ENCODE results near the gene IFNA14. TPM values are rescaled to one million over a fixed set of nuclear protein-coding genes. Genes with fewer than 3 reads are reported as not detected.

IFNA14 gene
- not detected in 2 replicates for total RNA-seq

GRCh38 chr9:21239911-21240310 lies at the start of gene IFNA14:
IFNA14 (minus strand) TSS chr9:21240005; CDS start chr9:21239935, 70 bp downstream.

GRCh38 chr9:21228122-21228521 lies 11.7 kb downstream of the IFNA14 start, which contains the start of gene IFNA17:
IFNA17 (minus strand) TSS chr9:21228222; CDS start chr9:21228173, 49 bp downstream.

DNA sequence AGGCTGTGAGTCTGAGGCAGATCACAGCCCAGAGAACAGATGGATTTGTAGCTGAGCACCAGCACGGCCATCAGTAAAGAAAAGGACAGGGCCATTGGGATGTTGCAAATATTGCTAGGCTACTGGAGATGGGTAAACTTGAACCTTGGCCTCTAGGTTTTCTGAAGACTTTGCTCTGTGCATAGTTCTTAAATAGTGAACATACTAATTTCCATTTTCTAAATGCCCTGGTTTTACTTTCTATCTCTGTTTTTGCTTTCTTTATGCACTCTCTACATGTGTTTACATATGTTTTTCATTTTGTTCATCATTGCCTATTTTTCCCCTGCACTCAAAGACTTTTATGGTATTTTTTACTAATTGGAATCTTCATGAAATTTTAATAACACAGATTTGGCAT lies 22.6 kb downstream of the IFNA14 start, which contains the start of gene IFNA16:
Gene IFNA16, minus strand, starts transcription at position 101 of the 400 bp plus-strand sequence. Its CDS starts 6 bp downstream, at position 95.

DNA sequence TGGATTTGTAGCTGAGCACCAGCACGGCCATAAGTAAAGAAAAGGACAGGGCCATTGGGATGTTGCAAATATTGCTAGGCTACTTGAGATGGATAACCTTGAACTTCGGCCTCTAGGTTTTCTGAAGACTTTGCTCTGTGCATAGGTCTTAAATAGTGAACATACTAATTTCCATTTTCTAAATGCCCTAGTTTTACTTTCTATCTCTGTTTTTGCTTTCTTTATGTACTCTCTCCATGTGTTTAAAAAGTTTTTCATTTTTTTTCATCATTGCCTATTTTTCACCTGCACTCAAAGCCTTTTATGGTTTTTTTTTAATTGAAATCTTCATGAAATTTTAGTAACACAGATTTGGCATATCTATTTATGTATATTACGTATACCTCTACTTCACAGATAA lies 32.8 kb downstream of the IFNA14 start, which contains the start of gene IFNA10:
Gene IFNA10, minus strand, starts transcription at position 101 of the 400 bp plus-strand sequence. Its CDS starts 46 bp downstream, at position 55.

DNA sequence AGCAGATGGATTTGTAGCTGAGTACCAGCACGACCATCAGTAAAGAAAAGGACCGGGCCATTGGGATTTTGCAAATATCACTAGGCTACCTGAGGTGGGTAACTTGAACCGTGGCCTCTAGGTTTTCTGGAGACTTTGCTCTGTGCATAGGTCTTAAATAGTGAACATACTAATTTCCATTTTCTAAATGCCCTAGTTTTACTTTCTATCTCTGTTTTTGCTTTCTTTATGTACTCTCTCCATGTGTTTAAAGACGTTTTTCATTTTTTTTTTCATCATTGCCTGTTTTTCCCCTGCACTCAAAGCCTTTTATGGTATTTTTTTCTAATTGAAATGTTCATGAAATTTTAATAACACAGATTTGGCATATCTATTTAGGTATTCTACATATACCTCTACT lies 37.7 kb downstream of the IFNA14 start, which contains the start of gene IFNA7:
Gene IFNA7, minus strand, starts transcription at position 101 of the 400 bp plus-strand sequence. Its CDS starts 40 bp downstream, at position 61.

Other genes with a start within 250 kb of the IFNA14 start
- 3.7 and 7.1 TPM in 2 replicates for gene HACD4, start 208.4 kb downstream of the IFNA14 start, total RNA-seq
- not detected in 2 replicates for gene IFNB1, start 162.1 kb downstream of the IFNA14 start, total RNA-seq
- not detected in 2 replicates for gene IFNW1, start 98.2 kb downstream of the IFNA14 start, total RNA-seq
- not detected in 2 replicates for gene IFNA21, start 73.3 kb downstream of the IFNA14 start, total RNA-seq
- not detected in 2 replicates for gene IFNA4, start 52.4 kb downstream of the IFNA14 start, total RNA-seq
- gene IFNA7, start 37.8 kb downstream of the IFNA14 start, total RNA-seq: not detected in 2 replicates
- not detected in 2 replicates for gene IFNA10, start 32.9 kb downstream of the IFNA14 start, total RNA-seq
- not detected in 2 replicates for gene IFNA16, start 22.7 kb downstream of the IFNA14 start, total RNA-seq
- gene IFNA17, start 11.8 kb downstream of the IFNA14 start, total RNA-seq: not detected in 2 replicates
- gene IFNA5, start 65.3 kb upstream of the IFNA14 start, total RNA-seq: not detected in 2 replicates
- gene KLHL9, start 95.4 kb upstream of the IFNA14 start, total RNA-seq: 19.7 and 24.7 TPM in 2 replicates
- gene IFNA6, start 110.9 kb upstream of the IFNA14 start, total RNA-seq: not detected in 2 replicates
- not detected in 2 replicates for gene IFNA13, start 128.1 kb upstream of the IFNA14 start, total RNA-seq
- not detected in 2 replicates for gene IFNA2, start 145.4 kb upstream of the IFNA14 start, total RNA-seq
- not detected in 2 replicates for gene IFNA8, start 169.1 kb upstream of the IFNA14 start, total RNA-seq
- gene IFNA1, start 200.4 kb upstream of the IFNA14 start, total RNA-seq: not detected in 2 replicates
- gene IFNE, start 242.3 kb upstream of the IFNA14 start, total RNA-seq: 0.12 and 0.94 TPM in 2 replicates

All from pericardium fibroblast (primary cell).